Liver (tissue), 3 donors: ENCODE measurements around the gene CFAP61.

Source experiments
- CTCF ChIP-seq: fragments of 150-350 bp; IDR thresholded peaks from 2 replicates; pipeline ENCODE4 v1.5.1; 2017; ENCODE audit warnings: improper control_type of control experiment, low read depth, low read length; ENCODE audit not compliant: missing input control
- FOXA1 ChIP-seq: IDR thresholded peaks from 2 replicates; pipeline ENCODE4 v1.6.1; 2016; ENCODE audit warnings: antibody characterized with exemption
- FOXA2 ChIP-seq: IDR thresholded peaks from 2 replicates; pipeline ENCODE4 v1.6.1; 2016; ENCODE audit warnings: antibody characterized with exemption
- GABPA ChIP-seq, 2 donors: IDR thresholded peaks in 1 of 2; conservative IDR thresholded peaks in 1 of 2; 2 replicates each; pipeline ENCODE4 v1.6.1; 2016; ENCODE audit warnings: antibody characterized with exemption in 2 of 2, mild to moderate bottlenecking in 1 of 2, moderate library complexity in 1 of 2
- MAX ChIP-seq: IDR thresholded peaks from 2 replicates; pipeline ENCODE4 v1.6.1; 2016; ENCODE audit warnings: antibody characterized with exemption
- NR2F2 ChIP-seq: IDR thresholded peaks from 2 replicates; pipeline ENCODE4 v1.6.1; 2016; ENCODE audit warnings: antibody characterized with exemption
- RAD21 ChIP-seq, 2 donors: IDR thresholded peaks; 2 replicates each; pipeline ENCODE4 v1.6.1; 2016; ENCODE audit warnings: antibody characterized with exemption in 2 of 2, mild to moderate bottlenecking in 2 of 2
- REST ChIP-seq: IDR thresholded peaks from 2 replicates; pipeline ENCODE4 v1.6.1; 2016; ENCODE audit warnings: antibody characterized with exemption, mild to moderate bottlenecking
- RXRA ChIP-seq, 2 donors: IDR thresholded peaks; 2 replicates each; pipeline ENCODE4 v1.6.1; 2017 to 2018; ENCODE audit warnings: antibody characterized with exemption in 2 of 2, mild to moderate bottlenecking in 1 of 2
- SP1 ChIP-seq: IDR thresholded peaks from 2 replicates; pipeline ENCODE4 v1.6.1; 2018; ENCODE audit warnings: antibody characterized with exemption, mild to moderate bottlenecking
- TAF1 ChIP-seq: conservative IDR thresholded peaks from 2 replicates; pipeline ENCODE4 v1.6.1; 2016; ENCODE audit warnings: antibody characterized with exemption, mild to moderate bottlenecking
- YY1 ChIP-seq: IDR thresholded peaks from 2 replicates; pipeline ENCODE4 v1.6.1; 2016; ENCODE audit warnings: antibody characterized with exemption, mild to moderate bottlenecking
- TF ChIP-seq, protein P1 (sequence below): IDR thresholded peaks from 2 replicates; pipeline ENCODE4 v1.6.1; 2016; ENCODE audit warnings: antibody characterized with exemption
- TF ChIP-seq, protein P2 (sequence below): IDR thresholded peaks from 2 replicates; pipeline ENCODE4 v1.6.1; 2016; ENCODE audit warnings: antibody characterized with exemption
- donor health status: healthy.
- donor health status: healthy.

DNA sequence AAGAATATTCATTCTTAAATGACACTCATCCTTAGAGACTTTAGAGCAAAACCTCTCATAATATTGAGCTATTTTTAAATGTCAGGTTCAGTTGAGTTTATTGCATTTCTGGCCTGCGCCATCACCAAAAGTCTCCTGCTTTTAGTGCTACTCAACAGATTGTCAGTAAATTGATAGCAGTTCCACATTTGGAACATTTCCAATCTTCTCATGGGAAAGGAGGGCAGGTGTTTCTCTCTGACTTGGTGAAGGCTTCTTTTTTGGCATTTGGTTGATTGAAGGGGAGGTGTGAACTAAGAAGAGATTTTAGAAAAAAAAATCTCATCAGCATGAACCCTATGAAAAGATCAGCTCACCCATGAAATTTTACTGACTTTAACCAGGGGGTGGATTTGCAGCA, 189.6 kb downstream of the CFAP61 start:
- TF ChIP-seq RXRA (IDR thresholded peaks at IDR 0.05) (no peak), REST (no peak), CTCF (no peak), SP1 (no peak), YY1 (no peak), NR2F2 (no peak), TAF1 (no peak), FOXA2 (no peak), MAX (no peak), GABPA (IDR thresholded peaks at IDR 0.05 in 1 of 2, conservative IDR thresholded peaks at IDR 0.05 in 1 of 2) (no peak), RAD21 (IDR thresholded peaks at IDR 0.05) (no peak), FOXA1 (no peak)
- TF ChIP-seq, protein P1, sequence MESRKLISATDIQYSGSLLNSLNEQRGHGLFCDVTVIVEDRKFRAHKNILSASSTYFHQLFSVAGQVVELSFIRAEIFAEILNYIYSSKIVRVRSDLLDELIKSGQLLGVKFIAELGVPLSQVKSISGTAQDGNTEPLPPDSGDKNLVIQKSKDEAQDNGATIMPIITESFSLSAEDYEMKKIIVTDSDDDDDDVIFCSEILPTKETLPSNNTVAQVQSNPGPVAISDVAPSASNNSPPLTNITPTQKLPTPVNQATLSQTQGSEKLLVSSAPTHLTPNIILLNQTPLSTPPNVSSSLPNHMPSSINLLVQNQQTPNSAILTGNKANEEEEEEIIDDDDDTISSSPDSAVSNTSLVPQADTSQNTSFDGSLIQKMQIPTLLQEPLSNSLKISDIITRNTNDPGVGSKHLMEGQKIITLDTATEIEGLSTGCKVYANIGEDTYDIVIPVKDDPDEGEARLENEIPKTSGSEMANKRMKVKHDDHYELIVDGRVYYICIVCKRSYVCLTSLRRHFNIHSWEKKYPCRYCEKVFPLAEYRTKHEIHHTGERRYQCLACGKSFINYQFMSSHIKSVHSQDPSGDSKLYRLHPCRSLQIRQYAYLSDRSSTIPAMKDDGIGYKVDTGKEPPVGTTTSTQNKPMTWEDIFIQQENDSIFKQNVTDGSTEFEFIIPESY = no peak
- TF ChIP-seq, protein P2, sequence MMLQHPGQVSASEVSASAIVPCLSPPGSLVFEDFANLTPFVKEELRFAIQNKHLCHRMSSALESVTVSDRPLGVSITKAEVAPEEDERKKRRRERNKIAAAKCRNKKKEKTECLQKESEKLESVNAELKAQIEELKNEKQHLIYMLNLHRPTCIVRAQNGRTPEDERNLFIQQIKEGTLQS = no peak
